GM12878 (cell line): ENCODE data around the gene SCYL1. TPM values are rescaled to one million over a fixed set of nuclear protein-coding genes. Genes with fewer than 3 reads are reported as not detected.

Source experiments
- ATAC-seq: fragments of 200-7000 bp; cut with Tn5 transposase; 3 replicates; pipeline ENCODE4 v1.9.1; 2020; ENCODE audit warnings: mild to moderate bottlenecking, moderate library complexity
- BruUV-seq: library from RNA; stranded (reverse); fragments of 400-500 nt; replicated peaks from 2 replicates; lab custom pipeline; 2021; lab: Mats Ljungman, UMichigan
- CTCF ChIA-PET: fragments of 300-600 bp; sonication (Branson Sonifier 250); formaldehyde crosslinking; extraction: SDS; loops from one replicate; lab custom pipeline; 2021; ENCODE audit warnings: inconsistent platforms; lab: Yijun Ruan, JAX
- POLR2A ChIA-PET: fragments of 350-600 bp; formaldehyde crosslinking; extraction: SDS; loops from one replicate; lab custom pipeline; 2021; ENCODE audit warnings: inconsistent platforms; lab: Charles Lee
- RAD21 ChIA-PET: fragments of 300-600 bp; sonication (Branson Sonifier 250); formaldehyde crosslinking; loops from one replicate; lab custom pipeline; 2023; ENCODE audit warnings: antibody characterized with exemption; ENCODE audit not compliant: unreplicated experiment; lab: Charles Lee
- SMC1A ChIA-PET: fragments of 300-600 bp; sonication (Branson Sonifier 250); formaldehyde crosslinking; loops from one replicate; lab custom pipeline; 2023; ENCODE audit not compliant: unreplicated experiment, uncharacterized antibody; lab: Charles Lee
- DNase-seq: peaks from one replicate; pipeline ENCODE4 v3.0.0-alpha.2; 2011; ENCODE audit warnings: low read depth, low spot score
- FAIRE-seq: peaks from 3 replicates; lab custom pipeline; 2011; peaks lifted over from hg19 to GRCh38; lab: Jason Lieb, UNC
- H2AFZ ChIP-seq: 2 replicates; pipeline ENCODE4 v1.6.0; 2011; ENCODE audit warnings: low read depth, low read length, control low read depth; ENCODE audit not compliant: control insufficient read depth
- H3K27ac ChIP-seq: 2 replicates; pipeline ENCODE4 v1.5.1; 2011; ENCODE audit warnings: control low read depth; ENCODE audit not compliant: control insufficient read depth, insufficient read depth
- H3K27me3 ChIP-seq, 2 experiments: replicated peaks in 1 of 2; 2 replicates each; pipeline versions ENCODE4 v1.6.0 to v1.6.1; 2011; ENCODE audit warnings: low read length in 1 of 2; ENCODE audit not compliant: control insufficient read depth in 2 of 2, insufficient read depth in 2 of 2
- H3K36me3 ChIP-seq, 2 experiments: 2 replicates each; pipeline ENCODE4 v1.5.1; 2011; ENCODE audit warnings: low read length in 1 of 2; ENCODE audit not compliant: control insufficient read depth in 2 of 2, insufficient read depth in 2 of 2
- H3K4me1 ChIP-seq: 2 replicates; pipeline ENCODE4 v1.6.1; 2011; ENCODE audit warnings: mild to moderate bottlenecking, low read length, moderate library complexity, mixed read lengths; ENCODE audit not compliant: control insufficient read depth, insufficient read depth
- H3K4me2 ChIP-seq: 2 replicates; pipeline ENCODE4 v1.6.0; 2011; ENCODE audit warnings: control low read depth; ENCODE audit not compliant: control insufficient read depth, insufficient read depth
- H3K4me3 ChIP-seq: fragments of 200-600 bp; sonication (generic); 2 replicates; pipeline ENCODE4 v1.5.1; 2016
- H3K79me2 ChIP-seq: 2 replicates; pipeline ENCODE4 v1.6.0; 2011; ENCODE audit warnings: low read length; ENCODE audit not compliant: control insufficient read depth, insufficient read depth
- H3K9ac ChIP-seq: 2 replicates; pipeline ENCODE4 v1.8.0; 2011; ENCODE audit warnings: low read length, control low read depth, mixed read lengths; ENCODE audit not compliant: control insufficient read depth, insufficient read depth
- H3K9me3 ChIP-seq: replicated peaks from 3 replicates; pipeline ENCODE4 v1.5.1; 2011; ENCODE audit warnings: mild to moderate bottlenecking, low read length; ENCODE audit not compliant: control insufficient read depth, insufficient read depth
- H4K20me1 ChIP-seq: 2 replicates; pipeline ENCODE4 v1.6.0; 2011; ENCODE audit not compliant: control insufficient read depth, insufficient read depth
- BHLHE40 ChIP-seq, 2 experiments: fragments of 450-650 bp in 1 of 2; IDR thresholded peaks; 2 replicates each; pipeline ENCODE4 v1.6.1; 2011 to 2017; ENCODE audit warnings: low read depth in 2 of 2, borderline replicate concordance in 1 of 2, improper control_type of control experiment in 1 of 2, low read length in 1 of 2, mild to moderate bottlenecking in 1 of 2
- BMI1 ChIP-seq: fragments of 450-650 bp; IDR thresholded peaks from 2 replicates; pipeline ENCODE4 v1.6.1; 2016; ENCODE audit warnings: mild to moderate bottlenecking, moderate library complexity, borderline replicate concordance
- CHD1 ChIP-seq: IDR thresholded peaks from 2 replicates; pipeline ENCODE4 v1.6.1; 2012; ENCODE audit warnings: low read depth, low read length, improper control_type of control experiment
- FOS ChIP-seq: IDR thresholded peaks from 3 replicates; pipeline ENCODE4 v1.6.1; 2011; ENCODE audit warnings: borderline replicate concordance; ENCODE audit not compliant: insufficient read length; ENCODE audit errors: extremely low read depth
- HDAC6 ChIP-seq: fragments of 200-600 bp; sonication (generic); IDR thresholded peaks from one replicate; pipeline ENCODE4 v1.8.0; 2017; ENCODE audit warnings: antibody characterized with exemption; ENCODE audit not compliant: unreplicated experiment
- MXI1 ChIP-seq: fragments of 150-350 bp; IDR thresholded peaks from 2 replicates; pipeline ENCODE4 v1.6.1; 2011; ENCODE audit warnings: low read depth, mild to moderate bottlenecking, inconsistent platforms, low read length, improper control_type of control experiment
- NBN ChIP-seq: fragments of 450-650 bp; IDR thresholded peaks from 2 replicates; pipeline ENCODE4 v1.6.1; 2016
- POLR2A ChIP-seq: IDR thresholded peaks from 2 replicates; pipeline ENCODE4 v1.6.1; 2011; ENCODE audit warnings: low read depth, mild to moderate bottlenecking, low read length
- POLR2AphosphoS2 ChIP-seq: IDR thresholded peaks from 2 replicates; pipeline ENCODE4 v1.6.1; 2011; ENCODE audit warnings: low read depth, mild to moderate bottlenecking, low read length, improper control_type of control experiment, moderate library complexity
- SRF ChIP-seq, 2 experiments: IDR thresholded peaks; 2 replicates each; pipeline ENCODE4 v1.6.1; 2011; ENCODE audit warnings: low read depth in 2 of 2, low read length in 2 of 2, mild to moderate bottlenecking in 1 of 2, moderate library complexity in 1 of 2
- WGBS: methylation state at CpG from one replicate; pipeline ENCODE4 v1.1.6; 2016; ENCODE audit warnings: low lambda C conversion rate; ENCODE audit not compliant: insufficient replicate concordance, insufficient coverage; ENCODE audit errors: missing lambda C conversion rate; 5-methylcytosine and 5-hydroxymethylcytosine counted together
- in situ Hi-C: fragments of 300-500 bp; cut with MboI; formaldehyde crosslinking; loops from 9 replicates; pipeline ENCODE4 v1.14.3; 2018; ENCODE audit warnings: mixed read lengths
- intact Hi-C: fragments of 100-400 bp; cut with micrococcal nuclease; formaldehyde crosslinking; loops from one replicate; pipeline ENCODE4 v1.14.2; 2022; ENCODE audit not compliant: unreplicated experiment
- polyA plus RNA-seq, 11 experiments: library from polyadenylated mRNA; depleted of rRNA in 4 of 11; unstranded in 6 of 11; stranded (reverse) in 5 of 11; fragments of >200 nt; fragmentation: Nextera tagmentation in 4 of 11; fragmentation: Illumina TruSeq in 1 of 11; extraction: Ambion mirVana in 4 of 11; extraction: Trizol in 1 of 11; gene quantifications; 1 replicate in 1 of 11; 2 replicates in 10 of 11; pipeline versions ENCODE4 v1.2.1 to v1.2.3, GENCODE V29; 2011 to 2016; ENCODE audit warnings: inconsistent platforms in 2 of 11, missing spikeins in 2 of 11, low read depth in 1 of 11
- total RNA-seq, 4 experiments: library from RNA; depleted of rRNA in 3 of 4; stranded (reverse); fragments of >200 nt in 3 of 4; fragmentation: Illumina TruSeq in 1 of 4; extraction: Trizol in 1 of 4; gene quantifications; 2 replicates each; pipeline versions ENCODE4 v1.2.1 to v1.2.3, GENCODE V29; 2013 to 2021
- TF ChIP-seq, protein P1 (sequence below): fragments of 450-650 bp; IDR thresholded peaks from 2 replicates; pipeline ENCODE4 v1.6.1; 2017; ENCODE audit warnings: mild to moderate bottlenecking, low read depth, inconsistent platforms; ENCODE audit not compliant: poor library complexity, severe bottlenecking

SCYL1 gene
- total and polyA plus RNA-seq, 10 of the 15 experiments (the other 5 are each of a cell fraction or from before 2014, with no cell fraction given), result 0.80 to 82.7 (median 51.2) TPM

GRCh38 chr11:65501186-65501471, 23.8 kb upstream of the SCYL1 start:
- peak overlapping the region; percentile 100 for H3K27ac ChIP-seq
- no peaks in the 10 kb centered on the region for H3K9me3 ChIP-seq
- H4K20me1 ChIP-seq, result peaks cover 15% of the 10 kb centered on the region
- H2AFZ ChIP-seq, result no peak overlapping the region
- no peak for DNase-seq
- BruUV-seq, result no TSS peak
- in situ Hi-C loops, result no loop called here
- H3K4me2 ChIP-seq, result no peak overlapping the region
- H3K4me1 ChIP-seq, result peaks cover 13% of the 10 kb centered on the region
- ChIA-PET CTCF (interaction anchor here (7.0 to 27.9 kb wide), 3 partner anchors 6 to 83 kb away, joined by 77 to 728 read pairs (median 93); no protein-coding TSS in a partner anchor), SMC1A (interaction anchor here (9.1 to 19.3 kb wide), 3 partner anchors 8 to 83 kb away, joined by 115 to 481 read pairs (median 146); partner anchors contain the start of gene MALAT1), POLR2A (interaction anchor here (2.1 to 16.2 kb wide), 5 partner anchors 5 to 81 kb away, joined by 11 to 429 read pairs (median 192); partner anchors contain the start of genes MALAT1 and NEAT1), RAD21 (interaction anchor here (1.8 to 14.2 kb wide), 3 partner anchors 9 to 79 kb away, joined by 5 to 282 read pairs (median 208); partner anchors contain the start of gene NEAT1)
- TF ChIP-seq BMI1 (peak; percentile 11; the same call in 1 of the 2 replicates), POLR2AphosphoS2 (peak; percentile 25; the same call in 1 of the 2 replicates), POLR2A (peak; percentile 58), FOS (no peak), CHD1 (peak; percentile 86; the same call in 1 of the 2 replicates), MXI1 (no peak), NBN (no peak), BHLHE40 (IDR thresholded peaks at IDR 0.05; ENCODE audit: borderline replicate concordance in 1 of 2, low read depth in 2 of 2, low read length in 1 of 2) (0 out of 4 replicates have a peak, but pooled peaks of 1 of the 2 experiments have one; percentile 4), SRF (IDR thresholded peaks at IDR 0.05; ENCODE audit: low read depth in 2 of 2, low read length in 2 of 2) (no peak), HDAC6 (peak; percentile 16)
- TF ChIP-seq, protein P1, sequence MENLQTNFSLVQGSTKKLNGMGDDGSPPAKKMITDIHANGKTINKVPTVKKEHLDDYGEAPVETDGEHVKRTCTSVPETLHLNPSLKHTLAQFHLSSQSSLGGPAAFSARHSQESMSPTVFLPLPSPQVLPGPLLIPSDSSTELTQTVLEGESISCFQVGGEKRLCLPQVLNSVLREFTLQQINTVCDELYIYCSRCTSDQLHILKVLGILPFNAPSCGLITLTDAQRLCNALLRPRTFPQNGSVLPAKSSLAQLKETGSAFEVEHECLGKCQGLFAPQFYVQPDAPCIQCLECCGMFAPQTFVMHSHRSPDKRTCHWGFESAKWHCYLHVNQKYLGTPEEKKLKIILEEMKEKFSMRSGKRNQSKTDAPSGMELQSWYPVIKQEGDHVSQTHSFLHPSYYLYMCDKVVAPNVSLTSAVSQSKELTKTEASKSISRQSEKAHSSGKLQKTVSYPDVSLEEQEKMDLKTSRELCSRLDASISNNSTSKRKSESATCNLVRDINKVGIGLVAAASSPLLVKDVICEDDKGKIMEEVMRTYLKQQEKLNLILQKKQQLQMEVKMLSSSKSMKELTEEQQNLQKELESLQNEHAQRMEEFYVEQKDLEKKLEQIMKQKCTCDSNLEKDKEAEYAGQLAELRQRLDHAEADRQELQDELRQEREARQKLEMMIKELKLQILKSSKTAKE, result peak; percentile 26
- ATAC-seq, result no peak
- intact Hi-C loops, result no loop called here
- H3K79me2 ChIP-seq, result peaks cover 96% of the 10 kb centered on the region
- H3K27me3 ChIP-seq, result no peaks in the 10 kb centered on the region
- 0% methylated on average over 2 of the region's 2 CpGs for WGBS
- no peak for FAIRE-seq
- H3K36me3 ChIP-seq, result peaks cover 6 to 35% of the 10 kb centered on the region in 2 experiments
- peak overlapping the region; percentile 100 for H3K9ac ChIP-seq
- peak overlapping the region; percentile 98 for H3K4me3 ChIP-seq
